HUES6 (cell line): ENCODE data around the gene DEDD2.

Experiments
- H3K27ac ChIP-seq: 2 replicates; pipeline ENCODE4 v1.7.0; 2013; ENCODE audit warnings: low read depth, mild to moderate bottlenecking, low read length, inconsistent platforms
- H3K27me3 ChIP-seq: 2 replicates; pipeline ENCODE4 v1.6.1; 2013; ENCODE audit warnings: low read length; ENCODE audit not compliant: control insufficient read depth, insufficient read depth
- H3K36me3 ChIP-seq: 2 replicates; pipeline ENCODE4 v1.6.1; 2013; ENCODE audit warnings: low read length; ENCODE audit not compliant: control insufficient read depth, insufficient read depth
- H3K4me1 ChIP-seq: 2 replicates; pipeline ENCODE4 v1.6.1; 2013; ENCODE audit warnings: low read length; ENCODE audit not compliant: control insufficient read depth, insufficient read depth
- H3K4me3 ChIP-seq: 2 replicates; pipeline ENCODE4 v1.5.1; 2013; ENCODE audit warnings: low read depth, low read length
- H3K9ac ChIP-seq: one replicate; pipeline ENCODE4 v1.6.1; 2013; ENCODE audit warnings: mild to moderate bottlenecking, low read length
- H3K9me3 ChIP-seq: 2 replicates; pipeline ENCODE4 v1.6.1; 2013; ENCODE audit warnings: low read depth, low read length; ENCODE audit not compliant: control insufficient read depth, insufficient read depth

Gene DEDD2

GRCh38 chr19:42161616-42162263 is 55.7 kb downstream of the DEDD2 start:
- Histone ChIP-seq H3K4me1 (no peaks in the 10 kb centered on the region), H3K9me3 (no peaks in the 10 kb centered on the region), H3K27ac (no peak overlapping the region), H3K4me3 (no peak overlapping the region), H3K9ac (no peak overlapping the region), H3K36me3 (no peaks in the 10 kb centered on the region), H3K27me3 (peaks cover 59% of the 10 kb centered on the region)

- Histone ChIP-seq H3K4me1 (peaks cover 13% of the 10 kb centered on the region), H3K36me3 (no peaks in the 10 kb centered on the region), H3K27ac (no peak overlapping the region), H3K9ac (no peak overlapping the region), H3K27me3 (peaks cover 65% of the 10 kb centered on the region), H3K9me3 (no peaks in the 10 kb centered on the region), H3K4me3 (no peak overlapping the region)
These were observed 57.5 kb downstream of the DEDD2 start for GRCh38 chr19:42159942-42160341.

GRCh38 chr19:42158926-42159325 is 58.6 kb downstream of the DEDD2 start:
- Histone ChIP-seq H3K4me3 (no peak overlapping the region), H3K9ac (no peak overlapping the region), H3K4me1 (peaks cover 17% of the 10 kb centered on the region), H3K27me3 (peaks cover 74% of the 10 kb centered on the region), H3K9me3 (no peaks in the 10 kb centered on the region), H3K27ac (no peak overlapping the region), H3K36me3 (no peaks in the 10 kb centered on the region)

DNA sequence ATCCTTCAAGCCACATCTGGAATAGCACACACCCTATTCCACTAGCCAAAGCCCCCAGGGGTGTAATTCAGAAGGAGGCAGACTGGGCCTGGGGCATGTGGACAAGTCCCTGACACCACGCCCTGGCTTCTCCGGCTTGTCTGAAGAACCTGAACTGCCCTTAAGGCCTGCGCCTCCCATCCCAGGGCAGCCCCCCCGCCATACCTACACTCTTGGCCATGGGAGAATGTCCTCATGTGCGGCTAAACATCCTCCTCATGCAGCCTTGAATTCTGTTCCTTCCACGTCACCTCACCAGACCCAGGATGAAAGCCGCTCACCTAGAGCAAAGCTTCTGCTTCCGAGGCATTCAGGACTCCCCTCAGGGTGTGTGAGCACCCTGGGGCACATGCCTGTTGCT is 60.9 kb downstream of the DEDD2 start:
- no peak overlapping the region for H3K27ac ChIP-seq
- H3K4me3 ChIP-seq, result no peak overlapping the region
- H3K9ac ChIP-seq, result no peak overlapping the region
- H3K36me3 ChIP-seq, result no peaks in the 10 kb centered on the region
- peaks cover 59% of the 10 kb centered on the region for H3K27me3 ChIP-seq
- no peaks in the 10 kb centered on the region for H3K9me3 ChIP-seq
- H3K4me1 ChIP-seq, result peaks cover 22% of the 10 kb centered on the region

DNA sequence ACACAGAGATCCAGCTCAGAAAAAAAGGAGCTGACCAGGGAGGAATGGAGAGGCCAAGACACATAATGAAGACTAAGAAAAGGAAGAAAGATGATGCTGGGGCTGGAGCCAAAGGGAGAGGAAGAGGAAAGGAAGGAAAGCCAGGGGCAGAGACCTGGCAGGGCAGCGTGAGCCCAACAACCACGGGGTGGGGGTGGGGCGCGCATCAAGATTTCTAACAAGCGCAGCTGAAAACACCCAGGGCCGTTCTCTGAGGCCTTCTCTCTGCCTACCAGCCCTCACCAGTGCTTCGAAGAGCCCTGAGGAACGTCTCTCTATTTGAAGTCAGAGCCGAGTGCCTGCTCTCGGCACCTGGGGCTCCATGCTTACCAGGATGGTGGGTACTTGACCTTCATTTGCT is 61.7 kb downstream of the DEDD2 start:
- peaks cover 30% of the 10 kb centered on the region for H3K4me1 ChIP-seq
- H3K36me3 ChIP-seq, result no peaks in the 10 kb centered on the region
- no peak overlapping the region for H3K9ac ChIP-seq
- H3K27me3 ChIP-seq, result peaks cover 52% of the 10 kb centered on the region
- no peak overlapping the region for H3K27ac ChIP-seq
- H3K4me3 ChIP-seq, result no peak overlapping the region
- no peaks in the 10 kb centered on the region for H3K9me3 ChIP-seq

DNA sequence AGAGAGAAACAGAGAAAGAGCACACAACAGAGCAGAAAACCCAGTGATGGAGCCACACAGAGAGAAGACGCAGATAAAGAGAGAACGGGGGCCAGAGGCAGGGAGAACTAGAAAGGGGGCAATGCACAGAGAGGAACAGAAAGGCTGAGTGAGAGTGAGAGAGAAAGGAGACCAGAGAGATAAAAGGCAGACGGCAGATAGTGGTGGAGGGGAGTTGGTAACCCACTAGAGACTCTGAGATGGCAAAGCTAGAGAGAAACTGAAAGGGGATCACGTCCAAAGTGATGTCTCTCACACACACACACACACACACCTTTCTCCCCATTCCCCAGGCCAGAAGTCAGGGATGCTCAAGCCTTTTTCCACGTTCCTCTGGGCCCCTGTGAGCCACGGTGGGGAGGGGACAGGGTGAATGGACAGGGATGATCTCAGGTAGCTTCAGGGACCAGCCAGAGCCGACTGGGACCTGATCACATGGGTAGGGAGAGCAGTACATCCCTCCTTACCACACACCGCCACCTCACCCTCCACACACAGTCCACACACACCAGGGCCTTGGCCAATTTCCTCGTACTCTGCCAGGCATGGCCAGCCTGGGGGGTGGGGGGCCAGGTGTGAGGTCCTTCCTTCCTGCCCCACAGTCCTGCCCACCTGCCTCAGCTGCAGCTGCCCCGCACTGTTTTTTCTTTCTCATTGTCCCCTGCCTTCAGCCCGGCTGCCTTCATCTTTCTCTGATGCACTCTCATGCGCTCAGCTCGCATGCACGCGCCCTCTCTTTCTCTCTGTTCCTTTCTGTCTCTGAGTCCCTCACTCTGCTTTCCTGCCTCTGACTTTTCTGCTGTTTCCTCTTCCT is 62.8 kb downstream of the DEDD2 start:
- H3K27ac ChIP-seq, result no peak overlapping the region

GRCh38 chr19:42153672-42154433 is 63.6 kb downstream of the DEDD2 start:
- no peaks in the 10 kb centered on the region for H3K36me3 ChIP-seq
- H3K9me3 ChIP-seq, result no peaks in the 10 kb centered on the region
- no peak overlapping the region for H3K27ac ChIP-seq
- peaks cover 47% of the 10 kb centered on the region for H3K27me3 ChIP-seq
- no peak overlapping the region for H3K9ac ChIP-seq
- peaks cover 42% of the 10 kb centered on the region for H3K4me1 ChIP-seq
- no peak overlapping the region for H3K4me3 ChIP-seq

More for the DNA sequence above, 62.8 kb downstream of the DEDD2 start:
- Histone ChIP-seq H3K36me3 (no peaks in the 10 kb centered on the region), H3K9me3 (no peaks in the 10 kb centered on the region), H3K27me3 (peaks cover 46% of the 10 kb centered on the region), H3K9ac (no peak overlapping the region), H3K4me3 (no peak overlapping the region), H3K4me1 (peaks cover 36% of the 10 kb centered on the region)

DNA sequence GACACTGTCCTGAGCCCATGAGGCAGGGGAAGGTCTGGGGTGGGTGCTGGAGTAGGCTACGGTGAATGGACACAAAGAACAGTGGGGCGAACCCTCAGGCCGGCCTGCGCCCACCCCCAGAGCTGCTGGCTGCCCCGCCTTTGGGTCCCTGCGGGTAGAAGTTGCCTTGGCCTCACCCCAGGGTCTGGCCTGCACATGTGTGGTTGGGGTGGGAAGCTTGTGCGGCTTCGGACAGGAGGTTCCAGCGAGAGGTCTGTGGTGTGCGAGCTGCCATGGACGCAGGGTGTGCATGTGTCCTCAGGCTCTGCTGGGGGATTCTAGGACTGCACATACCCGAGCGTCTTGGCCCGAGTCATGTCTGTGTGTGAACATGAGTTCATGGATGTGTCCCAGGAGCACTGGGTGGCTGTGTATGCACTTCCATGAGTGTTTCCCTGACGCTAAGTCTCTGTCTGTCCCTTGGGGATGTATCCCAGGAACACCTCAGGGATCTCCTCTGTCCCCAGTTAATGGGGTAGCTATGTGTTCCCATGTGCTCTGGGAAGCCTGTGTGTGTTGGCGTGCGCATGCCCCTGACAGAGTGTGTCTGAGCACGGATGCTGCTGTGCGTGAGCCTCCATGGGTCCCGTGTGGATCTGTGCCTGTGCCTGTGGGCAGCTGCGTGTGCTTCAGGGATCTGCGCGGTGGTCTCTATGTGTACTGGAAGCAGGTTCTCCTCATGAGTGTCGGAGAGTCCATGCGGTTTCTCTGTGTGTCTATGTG is 64.4 kb downstream of the DEDD2 start:
- H3K9me3 ChIP-seq, result no peaks in the 10 kb centered on the region
- no peak overlapping the region for H3K9ac ChIP-seq
- H3K27me3 ChIP-seq, result peaks cover 46% of the 10 kb centered on the region
- no peaks in the 10 kb centered on the region for H3K36me3 ChIP-seq
- H3K4me1 ChIP-seq, result peaks cover 42% of the 10 kb centered on the region
- no peak overlapping the region for H3K4me3 ChIP-seq
- no peak overlapping the region for H3K27ac ChIP-seq

GRCh38 chr19:42151782-42152684 is 65.4 kb downstream of the DEDD2 start:
- no peak overlapping the region for H3K4me3 ChIP-seq
- no peak overlapping the region for H3K27ac ChIP-seq
- H3K9me3 ChIP-seq, result no peaks in the 10 kb centered on the region
- peaks cover 42% of the 10 kb centered on the region for H3K4me1 ChIP-seq
- H3K36me3 ChIP-seq, result no peaks in the 10 kb centered on the region
- no peak overlapping the region for H3K9ac ChIP-seq
- H3K27me3 ChIP-seq, result peaks cover 57% of the 10 kb centered on the region

DNA sequence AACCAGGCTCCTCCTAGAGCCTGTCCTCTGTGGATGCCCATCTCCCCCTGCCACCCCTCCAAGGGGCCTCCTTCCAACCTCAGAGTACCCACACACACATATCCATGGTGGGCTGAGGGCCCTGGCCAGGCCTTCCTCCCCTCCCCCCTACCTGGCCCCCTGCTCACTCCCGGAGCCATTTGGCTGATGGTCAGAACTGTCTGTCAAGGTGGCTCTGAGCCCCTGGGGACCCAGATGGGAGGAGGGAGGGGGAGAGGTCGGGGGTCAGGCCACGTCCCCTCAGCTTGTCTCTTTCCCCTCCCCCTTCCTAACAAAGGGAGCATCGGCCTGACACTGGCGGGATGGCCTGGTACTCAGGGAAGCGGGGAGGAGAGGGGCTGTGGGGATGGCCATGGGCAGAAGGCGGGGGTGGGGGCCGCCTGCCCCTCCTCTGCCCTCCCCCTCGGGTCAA is 66.5 kb downstream of the DEDD2 start:
- Histone ChIP-seq H3K27ac (no peak overlapping the region), H3K36me3 (no peaks in the 10 kb centered on the region), H3K9ac (no peak overlapping the region), H3K4me3 (no peak overlapping the region), H3K4me1 (peaks cover 38% of the 10 kb centered on the region), H3K27me3 (peaks cover 59% of the 10 kb centered on the region), H3K9me3 (no peaks in the 10 kb centered on the region)
